HepG2 (cell line): ENCODE measurements around the gene MYEOV. TPM values are rescaled to one million over a fixed set of nuclear protein-coding genes. Genes with fewer than 3 reads are reported as not detected.

ENCODE experiments used
- ATAC-seq: fragments of 200-7000 bp; cut with Tn5 transposase; 3 replicates; pipeline ENCODE4 v1.9.1; 2020; ENCODE audit warnings: mild to moderate bottlenecking, moderate library complexity
- BruUV-seq: library from RNA; stranded (reverse); fragments of 400-500 nt; replicated peaks from 2 replicates; lab custom pipeline; 2021; lab: Mats Ljungman, UMichigan
- CTCF ChIA-PET: fragments of 300-600 bp; formaldehyde crosslinking; extraction: SDS; loops from one replicate; lab custom pipeline; 2021; ENCODE audit warnings: low total read pairs, inconsistent platforms, low intra/inter-chr PET ratio; lab: Yijun Ruan, JAX
- POLR2A ChIA-PET: fragments of 350-600 bp; sonication (Branson Sonifier 250); formaldehyde crosslinking; loops from one replicate; lab custom pipeline; 2020; ENCODE audit warnings: antibody characterized with exemption, inconsistent platforms; lab: Yijun Ruan, JAX
- DNase-seq: peaks from one replicate; pipeline ENCODE4 v3.0.0-alpha.2; 2015; ENCODE audit warnings: low spot score
- FAIRE-seq: peaks from 3 replicates; lab custom pipeline; 2011; peaks lifted over from hg19 to GRCh38; lab: Jason Lieb, UNC
- H2AFZ ChIP-seq: one replicate; pipeline ENCODE4 v1.6.1; 2011; ENCODE audit warnings: low read length, inconsistent platforms
- H3K27ac ChIP-seq: fragments of 300-600 bp; 3 replicates; pipeline ENCODE4 v1.8.0; 2011; ENCODE audit warnings: mixed run types, mild to moderate bottlenecking, mixed read lengths, low read length, inconsistent platforms; ENCODE audit not compliant: insufficient read depth; ENCODE audit errors: extremely low read length
- H3K27me3 ChIP-seq, 2 experiments: fragments of 200-600 bp in 1 of 2; 2 replicates in 1 of 2; 3 replicates in 1 of 2; pipeline versions ENCODE4 v1.6.0 to v1.8.0; 2011; ENCODE audit warnings: low read length in 2 of 2, mild to moderate bottlenecking in 2 of 2, moderate library complexity in 2 of 2, inconsistent platforms in 1 of 2; ENCODE audit not compliant: insufficient read depth in 2 of 2, control insufficient read depth in 1 of 2
- H3K36me3 ChIP-seq, 2 experiments: fragments of 200-600 bp in 1 of 2; replicated peaks in 1 of 2; 2 replicates in 1 of 2; 3 replicates in 1 of 2; pipeline versions ENCODE4 v1.5.1 to v1.8.0; 2011; ENCODE audit warnings: low read length in 2 of 2, inconsistent platforms in 1 of 2; ENCODE audit not compliant: insufficient read depth in 2 of 2, control insufficient read depth in 1 of 2
- H3K4me1 ChIP-seq: 2 replicates; pipeline ENCODE4 v1.5.1; 2012; ENCODE audit warnings: low read length, inconsistent platforms; ENCODE audit not compliant: insufficient read depth
- H3K4me2 ChIP-seq: 2 replicates; pipeline ENCODE4 v1.6.0; 2011; ENCODE audit warnings: low read depth, low read length, inconsistent platforms
- H3K4me3 ChIP-seq, 3 experiments: fragments of 200-600 bp in 1 of 3; sonication (generic), shearing (Covaris generic) in 1 of 3; replicated peaks in 1 of 3; 2 replicates each; pipeline ENCODE4 v1.5.1; 2011 to 2016; ENCODE audit warnings: low read length in 3 of 3, inconsistent platforms in 2 of 3, low read depth in 2 of 3, mild to moderate bottlenecking in 2 of 3, control low read depth in 1 of 3, mixed read lengths in 1 of 3; ENCODE audit not compliant: insufficient read depth in 1 of 3
- H3K79me2 ChIP-seq: one replicate; pipeline ENCODE4 v1.6.1; 2011; ENCODE audit warnings: low read length, inconsistent platforms; ENCODE audit not compliant: insufficient read depth
- H3K9ac ChIP-seq: 2 replicates; pipeline ENCODE4 v1.6.0; 2011; ENCODE audit warnings: mild to moderate bottlenecking, low read depth, low read length, inconsistent platforms; ENCODE audit not compliant: insufficient read depth
- H3K9me3 ChIP-seq: 2 replicates; pipeline ENCODE4 v1.5.1; 2012; ENCODE audit warnings: mild to moderate bottlenecking, low read length
- H4K20me1 ChIP-seq: 2 replicates; pipeline ENCODE4 v1.6.0; 2011; ENCODE audit warnings: inconsistent platforms, mild to moderate bottlenecking, low read length, moderate library complexity; ENCODE audit not compliant: insufficient read depth
- FOXK2 ChIP-seq: fragments of 450-650 bp; IDR thresholded peaks from 2 replicates; pipeline ENCODE4 v1.6.1; 2016
- NR2F1 ChIP-seq, 2 experiments: fragments of 450-650 bp in 1 of 2; formaldehyde crosslinking in 1 of 2; IDR thresholded peaks; 2 replicates each; pipeline versions ENCODE4 v1.5.0 to v1.6.1; 2016 to 2020; ENCODE audit warnings: mild to moderate bottlenecking in 1 of 2, missing compliant biosample characterization in 1 of 2, missing genetic modification reagents in 1 of 2, moderate library complexity in 1 of 2
- PAX8 ChIP-seq: sonication (generic); formaldehyde crosslinking; IDR thresholded peaks from 2 replicates; pipeline ENCODE4 v1.8.0; 2022; ENCODE audit warnings: mild to moderate bottlenecking, missing genetic modification reagents, borderline replicate concordance
- POLR2AphosphoS2 ChIP-seq: IDR thresholded peaks from 2 replicates; pipeline ENCODE4 v1.6.1; 2011; ENCODE audit warnings: low read depth, low read length, improper control_type of control experiment
- RBAK ChIP-seq: sonication (generic); formaldehyde crosslinking; IDR thresholded peaks from 2 replicates; pipeline ENCODE4 v1.5.1; 2020; ENCODE audit warnings: mild to moderate bottlenecking, missing genetic modification reagents
- TOPORS ChIP-seq: sonication (generic); formaldehyde crosslinking; IDR thresholded peaks from 2 replicates; pipeline ENCODE4 v1.8.0; 2023; ENCODE audit warnings: mild to moderate bottlenecking, missing genetic modification reagents
- ZFP36 ChIP-seq: fragments of 150-350 bp; IDR thresholded peaks from 2 replicates; pipeline ENCODE4 v1.6.1; 2018; ENCODE audit warnings: borderline replicate concordance, low read length, low read depth; ENCODE audit not compliant: partially characterized antibody
- ZNF251 ChIP-seq: sonication (generic); formaldehyde crosslinking; IDR thresholded peaks from 2 replicates; pipeline ENCODE4 v1.9.0; 2021; ENCODE audit warnings: mild to moderate bottlenecking, missing genetic modification reagents
- ZNF607 ChIP-seq: sonication (generic); formaldehyde crosslinking; IDR thresholded peaks from 2 replicates; pipeline ENCODE4 v1.5.1; 2020; ENCODE audit warnings: missing genetic modification reagents, mild to moderate bottlenecking, borderline replicate concordance
- WGBS: methylation state at CpG from one replicate; pipeline ENCODE4 v1.1.6; 2017; ENCODE audit warnings: low lambda C conversion rate; 5-methylcytosine and 5-hydroxymethylcytosine counted together
- in situ Hi-C: cut with HindIII; loops from 2 replicates; pipeline ENCODE4 v1.10.0; 2017; ENCODE audit warnings: low pct_unique_long_range_greater_than_20kb; ENCODE audit not compliant: extremely low pct_ligation_motif_present
- intact Hi-C: fragments of 100-400 bp; cut with micrococcal nuclease; formaldehyde crosslinking; loops from one replicate; pipeline ENCODE4 v1.10.0; 2022; ENCODE audit not compliant: unreplicated experiment
- polyA plus RNA-seq, 8 experiments: library from polyadenylated mRNA; depleted of rRNA in 3 of 8; stranded (reverse) in 7 of 8; unstranded in 1 of 8; fragments of >200 nt; fragmentation: Illumina TruSeq in 4 of 8; extraction: Trizol in 4 of 8; gene quantifications; 2 replicates each; pipeline versions ENCODE4 v1.2.1 to v1.2.3, GENCODE V29; 2011 to 2016; ENCODE audit warnings: low read depth in 4 of 8, missing spikeins in 1 of 8, mixed read lengths in 1 of 8; ENCODE audit not compliant: insufficient read depth in 1 of 8
- total RNA-seq, 5 experiments: library from RNA; depleted of rRNA; stranded (reverse); fragments of >200 nt; fragmentation: Illumina TruSeq; extraction: Trizol; gene quantifications; 2 replicates each; pipeline ENCODE4 v1.2.3, GENCODE V29; 2016; ENCODE audit warnings: low read depth in 1 of 5
- TF ChIP-seq, protein P1 (sequence below): sonication (generic); formaldehyde crosslinking; IDR thresholded peaks from 2 replicates; pipeline ENCODE4 v1.8.0; 2022; ENCODE audit warnings: missing genetic modification reagents, low read depth, mild to moderate bottlenecking, borderline replicate concordance
- TF ChIP-seq, protein P2 (sequence below): IDR thresholded peaks from 2 replicates; pipeline ENCODE4 v1.6.1; 2016; ENCODE audit warnings: low read depth, control low read depth

Gene MYEOV
- total and polyA plus RNA-seq, 2 of the 13 experiments (the other 11 are each of a cell fraction or from before 2014, with no cell fraction given) = 0.33 to 1.8 TPM

GRCh38 chr11:69304258-69304657 is 10.3 kb downstream of the MYEOV start:
- no peak overlapping the region for H3K9ac ChIP-seq
- H3K9me3 ChIP-seq = no peaks in the 10 kb centered on the region
- H3K4me2 ChIP-seq = no peak overlapping the region
- TF ChIP-seq, protein P1, sequence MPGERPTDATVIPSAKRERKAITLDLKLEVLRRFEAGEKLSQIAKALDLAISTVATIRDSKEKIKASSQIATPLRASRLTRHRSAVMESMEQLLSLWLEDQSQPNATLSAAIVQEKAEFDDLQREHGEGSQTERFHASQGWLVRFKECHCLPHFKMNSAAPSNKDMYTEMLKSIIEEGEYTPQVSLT = no peak
- TF ChIP-seq ZFP36 = peak; percentile 35
- peaks cover 12% of the 10 kb centered on the region; the same call in 1 of the 2 replicates for H3K4me1 ChIP-seq
- H4K20me1 ChIP-seq = no peaks in the 10 kb centered on the region
- H3K36me3 ChIP-seq = no peaks in the 10 kb centered on the region
- DNase-seq (no peak), ATAC-seq (no peak), FAIRE-seq (no peak)
- H3K27ac ChIP-seq = no peak overlapping the region
- CTCF ChIA-PET = no interaction called here
- no peaks in the 10 kb centered on the region for H3K79me2 ChIP-seq
- BruUV-seq = no TSS peak
- H3K27me3 ChIP-seq = peaks cover 3 to 28% of the 10 kb centered on the region in 2 experiments; a peak in 3 of 5 replicates
- in situ Hi-C loops (no loop called here), intact Hi-C loops (no loop called here)
- H3K4me3 ChIP-seq = no peak overlapping the region
- WGBS = 91% methylated on average over 1 of the region's 1 CpG
- POLR2A ChIA-PET = no interaction called here
- no peak overlapping the region for H2AFZ ChIP-seq

DNA sequence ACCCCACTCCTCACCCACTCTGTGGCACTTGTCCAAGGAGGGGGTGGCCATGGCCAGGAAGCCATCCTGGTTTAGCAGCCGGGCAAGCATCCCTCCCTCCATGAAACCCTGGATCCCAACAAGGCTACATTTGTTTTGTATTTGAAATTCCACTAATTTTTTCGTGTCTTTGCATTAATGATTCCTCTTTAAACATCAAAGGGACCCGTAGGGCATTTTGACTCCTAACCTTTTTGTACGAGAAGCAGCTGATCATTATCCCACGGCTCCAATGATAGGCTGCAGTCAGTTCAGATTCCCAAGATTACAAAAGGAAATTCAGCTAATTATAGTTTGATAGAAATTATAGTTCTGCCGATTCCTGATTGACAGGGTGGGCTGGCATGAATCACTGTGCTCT is 10.7 kb downstream of the MYEOV start:
- H3K4me1 ChIP-seq = peaks cover 12% of the 10 kb centered on the region; the same call in 1 of the 2 replicates
- H4K20me1 ChIP-seq = no peaks in the 10 kb centered on the region
- ATAC-seq (no peak), FAIRE-seq (no peak), DNase-seq (no peak)
- no peaks in the 10 kb centered on the region for H3K36me3 ChIP-seq
- H3K4me3 ChIP-seq = no peak overlapping the region
- intact Hi-C loops (no loop called here), in situ Hi-C loops (no loop called here)
- no peak overlapping the region for H3K9ac ChIP-seq
- no peak overlapping the region for H3K27ac ChIP-seq
- no peaks in the 10 kb centered on the region for H3K79me2 ChIP-seq
- POLR2A ChIA-PET = no interaction called here
- no peak overlapping the region for H3K4me2 ChIP-seq
- H2AFZ ChIP-seq = no peak overlapping the region
- CTCF ChIA-PET = no interaction called here
- peaks cover 3 to 32% of the 10 kb centered on the region in 2 experiments; a peak in 4 of 5 replicates for H3K27me3 ChIP-seq
- no TSS peak for BruUV-seq
- no peaks in the 10 kb centered on the region for H3K9me3 ChIP-seq
- WGBS = 16% methylated on average over 6 of the region's 6 CpGs
- TF ChIP-seq ZNF607 (CRISPR knock-in tag) (no peak), ZNF251 (no peak), POLR2AphosphoS2 (no peak), FOXK2 (no peak), PAX8 (no peak), TOPORS (CRISPR knock-in tag) (no peak), RBAK (CRISPR knock-in tag) (no peak), NR2F1 (CRISPR knock-in tag; IDR thresholded peaks at IDR 0.05) (no peak)
- TF ChIP-seq, protein P2, sequence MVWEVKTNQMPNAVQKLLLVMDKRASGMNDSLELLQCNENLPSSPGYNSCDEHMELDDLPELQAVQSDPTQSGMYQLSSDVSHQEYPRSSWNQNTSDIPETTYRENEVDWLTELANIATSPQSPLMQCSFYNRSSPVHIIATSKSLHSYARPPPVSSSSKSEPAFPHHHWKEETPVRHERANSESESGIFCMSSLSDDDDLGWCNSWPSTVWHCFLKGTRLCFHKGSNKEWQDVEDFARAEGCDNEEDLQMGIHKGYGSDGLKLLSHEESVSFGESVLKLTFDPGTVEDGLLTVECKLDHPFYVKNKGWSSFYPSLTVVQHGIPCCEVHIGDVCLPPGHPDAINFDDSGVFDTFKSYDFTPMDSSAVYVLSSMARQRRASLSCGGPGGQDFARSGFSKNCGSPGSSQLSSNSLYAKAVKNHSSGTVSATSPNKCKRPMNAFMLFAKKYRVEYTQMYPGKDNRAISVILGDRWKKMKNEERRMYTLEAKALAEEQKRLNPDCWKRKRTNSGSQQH = no peak
